H1 (cell line): ENCODE results near the gene CKLF. TPM values are rescaled to one million over a fixed set of nuclear protein-coding genes. Genes with fewer than 3 reads are reported as not detected.

Source experiments
- CTCF ChIA-PET: fragments of 300-600 bp; sonication (Branson Sonifier 250); formaldehyde crosslinking; loops from one replicate; lab custom pipeline; 2021; ENCODE audit not compliant: partially characterized antibody; lab: Charles Lee
- POLR2A ChIA-PET: fragments of 300-600 bp; sonication (Branson Sonifier 250); formaldehyde crosslinking; loops from one replicate; lab custom pipeline; 2021; ENCODE audit warnings: inconsistent platforms; ENCODE audit not compliant: partially characterized antibody; lab: Charles Lee
- DNase-seq, 2 experiments: peaks; one replicate each; pipeline versions ENCODE4 v3.0.0 to v3.0.0-alpha.2; 2010 to 2022; ENCODE audit warnings: low spot score in 2 of 2, low read depth in 1 of 2, mixed read lengths in 1 of 2
- FAIRE-seq: peaks from 2 replicates; lab custom pipeline; 2011; peaks lifted over from hg19 to GRCh38; lab: Jason Lieb, UNC
- H2AFZ ChIP-seq: 2 replicates; pipeline ENCODE4 v1.8.1; 2012; ENCODE audit warnings: low read length, inconsistent platforms
- H2AK5ac ChIP-seq: 2 replicates; pipeline ENCODE4 v1.6.1; 2013; ENCODE audit warnings: low read depth, low read length
- H2BK120ac ChIP-seq: replicated peaks from 2 replicates; pipeline ENCODE3; 2013; ENCODE audit warnings: low read depth, low read length, inconsistent platforms
- H2BK12ac ChIP-seq: 2 replicates; pipeline ENCODE4 v1.6.1; 2013; ENCODE audit warnings: low read depth, low read length
- H2BK15ac ChIP-seq: 2 replicates; pipeline ENCODE4 v1.6.1; 2013; ENCODE audit warnings: low read length
- H2BK20ac ChIP-seq: 2 replicates; pipeline ENCODE4 v1.6.1; 2013; ENCODE audit warnings: low read length
- H2BK5ac ChIP-seq: 2 replicates; pipeline ENCODE4 v1.6.1; 2013; ENCODE audit warnings: low read depth, low read length
- H3K14ac ChIP-seq: 2 replicates; pipeline ENCODE4 v1.6.1; 2013; ENCODE audit warnings: inconsistent platforms; ENCODE audit not compliant: insufficient read length
- H3K18ac ChIP-seq: 2 replicates; pipeline ENCODE4 v1.6.1; 2013; ENCODE audit warnings: low read length; ENCODE audit errors: extremely low read depth
- H3K23ac ChIP-seq: 2 replicates; pipeline ENCODE4 v1.6.1; 2013; ENCODE audit warnings: inconsistent platforms; ENCODE audit not compliant: insufficient read length
- H3K23me2 ChIP-seq: 2 replicates; pipeline ENCODE4 v1.6.1; 2013; ENCODE audit warnings: low read depth, low read length
- H3K27ac ChIP-seq: 2 replicates; pipeline ENCODE4 v1.6.1; 2011; ENCODE audit warnings: low read depth, low read length, inconsistent platforms
- H3K27me3 ChIP-seq, 4 experiments: replicated peaks in 1 of 4; 1 replicate in 1 of 4; 2 replicates in 3 of 4; pipeline versions ENCODE4 v1.6.1 to v1.8.1; 2011 to 2013; ENCODE audit warnings: low read length in 3 of 4, mild to moderate bottlenecking in 3 of 4, inconsistent platforms in 2 of 4, mixed read lengths in 2 of 4, moderate library complexity in 1 of 4; ENCODE audit not compliant: control insufficient read depth in 3 of 4, insufficient read depth in 3 of 4; ENCODE audit errors: extremely low read depth in 1 of 4
- H3K36me3 ChIP-seq, 4 experiments: 2 replicates each; pipeline versions ENCODE4 v1.6.1 to v1.8.1; 2011 to 2013; ENCODE audit warnings: mild to moderate bottlenecking in 4 of 4, low read length in 3 of 4, moderate library complexity in 2 of 4, control low read depth in 1 of 4, inconsistent platforms in 1 of 4; ENCODE audit not compliant: insufficient read depth in 4 of 4, control insufficient read depth in 2 of 4
- H3K4ac ChIP-seq: replicated peaks from 2 replicates; pipeline ENCODE3; 2013; ENCODE audit warnings: low read length, low read depth, mixed read lengths, inconsistent platforms; ENCODE audit not compliant: insufficient read length
- H3K4me1 ChIP-seq, 4 experiments: replicated peaks in 1 of 4; 1 replicate in 1 of 4; 2 replicates in 3 of 4; pipeline versions ENCODE4 v1.6.1 to v1.8.1; 2011 to 2013; ENCODE audit warnings: low read length in 3 of 4, inconsistent platforms in 2 of 4, mixed read lengths in 1 of 4; ENCODE audit not compliant: insufficient read depth in 4 of 4, control insufficient read depth in 3 of 4
- H3K4me2 ChIP-seq, 2 experiments: 2 replicates each; pipeline versions ENCODE4 v1.6.1 to v1.8.1; 2011 to 2013; ENCODE audit warnings: low read depth in 2 of 2, low read length in 2 of 2, control low read depth in 1 of 2, inconsistent platforms in 1 of 2, mild to moderate bottlenecking in 1 of 2; ENCODE audit not compliant: insufficient read depth in 1 of 2
- H3K4me3 ChIP-seq, 4 experiments: fragments of 200-600, 300-600 bp in 1 of 4; sonication (generic), shearing (Covaris generic), sonication (Bioruptor Twin) in 1 of 4; 2 replicates each; pipeline versions ENCODE4 v1.5.1 to v1.8.1; 2011 to 2016; ENCODE audit warnings: low read length in 4 of 4, low read depth in 3 of 4, control low read depth in 2 of 4, inconsistent platforms in 2 of 4, mild to moderate bottlenecking in 2 of 4, mixed read lengths in 1 of 4, moderate library complexity in 1 of 4; ENCODE audit not compliant: insufficient read depth in 2 of 4; ENCODE audit errors: extremely low read depth in 1 of 4
- H3K56ac ChIP-seq: replicated peaks from 2 replicates; pipeline ENCODE3; 2013; ENCODE audit warnings: low read depth, mild to moderate bottlenecking, mixed read lengths, low read length, inconsistent platforms; ENCODE audit not compliant: insufficient read length
- H3K79me1 ChIP-seq: 2 replicates; pipeline ENCODE4 v1.6.1; 2013; ENCODE audit warnings: low read depth, low read length, control low read depth
- H3K79me2 ChIP-seq, 2 experiments: 2 replicates each; pipeline versions ENCODE4 v1.6.1 to v1.8.1; 2012 to 2013; ENCODE audit warnings: low read length in 2 of 2, mild to moderate bottlenecking in 2 of 2, inconsistent platforms in 1 of 2; ENCODE audit not compliant: insufficient read depth in 2 of 2, control insufficient read depth in 1 of 2
- H3K9ac ChIP-seq, 4 experiments: replicated peaks in 1 of 4; 1 replicate in 1 of 4; 2 replicates in 3 of 4; pipeline versions ENCODE4 v1.6.1 to v1.8.1; 2011 to 2013; ENCODE audit warnings: low read depth in 3 of 4, low read length in 3 of 4, control low read depth in 2 of 4, mild to moderate bottlenecking in 2 of 4, moderate library complexity in 2 of 4, inconsistent platforms in 1 of 4; ENCODE audit errors: extremely low read depth in 1 of 4
- H3K9me3 ChIP-seq, 2 experiments: 2 replicates each; pipeline versions ENCODE4 v1.6.1 to v1.8.1; 2012 to 2013; ENCODE audit warnings: mild to moderate bottlenecking in 2 of 2, moderate library complexity in 2 of 2, control low read depth in 1 of 2, inconsistent platforms in 1 of 2, low read depth in 1 of 2, low read length in 1 of 2, mixed read lengths in 1 of 2; ENCODE audit not compliant: insufficient read depth in 2 of 2
- H4K20me1 ChIP-seq, 2 experiments: replicated peaks in 1 of 2; 2 replicates each; pipeline versions ENCODE3 to v1.8.1; 2011 to 2013; ENCODE audit warnings: inconsistent platforms in 2 of 2, low read length in 2 of 2, mild to moderate bottlenecking in 1 of 2; ENCODE audit not compliant: insufficient read depth in 2 of 2, control insufficient read depth in 1 of 2
- H4K5ac ChIP-seq: 2 replicates; pipeline ENCODE4 v1.6.1; 2013; ENCODE audit warnings: low read length, low read depth, mixed read lengths, inconsistent platforms; ENCODE audit not compliant: insufficient read length
- H4K8ac ChIP-seq: 2 replicates; pipeline ENCODE4 v1.8.0; 2013; ENCODE audit warnings: mild to moderate bottlenecking, moderate library complexity, low read length, inconsistent platforms; ENCODE audit not compliant: insufficient read depth; ENCODE audit errors: extremely low read depth
- H4K91ac ChIP-seq: replicated peaks from 2 replicates; pipeline ENCODE3; 2013; ENCODE audit warnings: low read length, mixed read lengths, inconsistent platforms; ENCODE audit not compliant: insufficient read length
- ASH2L ChIP-seq: fragments of 200-600, 300-600 bp; sonication (generic); IDR thresholded peaks from one replicate; pipeline ENCODE4 v1.7.1; 2017; ENCODE audit warnings: low read length
- EGR1 ChIP-seq: IDR thresholded peaks from 2 replicates; pipeline ENCODE4 v1.6.1; 2011; ENCODE audit warnings: low read depth, low read length, borderline replicate concordance
- POLR2A ChIP-seq, 2 experiments: IDR thresholded peaks; 1 replicate in 1 of 2; 2 replicates in 1 of 2; pipeline ENCODE4 v1.6.1; 2011; ENCODE audit warnings: low read depth in 2 of 2, low read length in 2 of 2, mild to moderate bottlenecking in 2 of 2; ENCODE audit errors: control extremely low read depth in 1 of 2
- POU5F1 ChIP-seq: IDR thresholded peaks from 2 replicates; pipeline ENCODE4 v1.6.1; 2011; ENCODE audit warnings: low read depth, mild to moderate bottlenecking, low read length, moderate library complexity
- SRF ChIP-seq: IDR thresholded peaks from 2 replicates; pipeline ENCODE4 v1.6.1; 2011; ENCODE audit warnings: mild to moderate bottlenecking, low read depth, low read length, moderate library complexity
- TCF12 ChIP-seq: IDR thresholded peaks from 2 replicates; pipeline ENCODE4 v1.6.1; 2011; ENCODE audit warnings: low read depth, mild to moderate bottlenecking, low read length
- TEAD4 ChIP-seq: IDR thresholded peaks from 2 replicates; pipeline ENCODE4 v1.6.1; 2012; ENCODE audit warnings: low read depth, low read length, inconsistent platforms, mixed read lengths
- WGBS, 2 experiments: shearing (Covaris generic) in 1 of 2; methylation state at CpG; one replicate each; pipeline versions ENCODE4 v1.1.6 to v1.1.7; 2013 to 2015; ENCODE audit warnings: low lambda C conversion rate in 2 of 2, mixed read lengths in 2 of 2, inconsistent platforms in 1 of 2, low coverage in 1 of 2, missing lambda C conversion rate in 1 of 2; ENCODE audit not compliant: insufficient replicate concordance in 2 of 2, insufficient coverage in 1 of 2, insufficient read length in 1 of 2; ENCODE audit errors: extremely low coverage in 1 of 2, missing lambda C conversion rate in 1 of 2; 5-methylcytosine and 5-hydroxymethylcytosine counted together
- polyA plus RNA-seq, 7 experiments: library from polyadenylated mRNA; depleted of rRNA in 3 of 7; stranded (reverse) in 5 of 7; unstranded in 2 of 7; fragments of >200 nt in 5 of 7; fragments of 200-250 nt in 2 of 7; gene quantifications; 1 replicate in 5 of 7; 2 replicates in 1 of 7; 4 replicates in 1 of 7; pipeline versions ENCODE4 v1.2.1 to v1.2.3, GENCODE V29; 2011 to 2013; ENCODE audit warnings: missing spikeins in 2 of 7, mixed read lengths in 2 of 7
- total RNA-seq: library from RNA; stranded (reverse); fragmentation: NEBNext Ultra II Directional; extraction: Animal tissue kit (Norgen Biotek cat#: 25700); gene quantifications from 2 replicates; pipeline ENCODE4 v1.2.1, GENCODE V29; 2021
- TF ChIP-seq, protein P1 (sequence below): IDR thresholded peaks from 2 replicates; pipeline ENCODE4 v1.6.1; 2012; ENCODE audit warnings: inconsistent platforms
- TF ChIP-seq, protein P2 (sequence below), 3 experiments: IDR thresholded peaks; 1 replicate in 2 of 3; 2 replicates in 1 of 3; pipeline versions ENCODE4 v1.5.1 to v1.6.1; 2011; ENCODE audit warnings: low read length in 3 of 3, mild to moderate bottlenecking in 3 of 3, inconsistent platforms in 2 of 3, low read depth in 1 of 3, moderate library complexity in 1 of 3; ENCODE audit not compliant: insufficient read depth in 1 of 3; ENCODE audit errors: control extremely low read depth in 1 of 3

The CKLF gene
- total and polyA plus RNA-seq, 2 of the 8 experiments (the other 6 are each of a cell fraction or from before 2014, with no cell fraction given): 21.1 to 63.5 TPM

DNA sequence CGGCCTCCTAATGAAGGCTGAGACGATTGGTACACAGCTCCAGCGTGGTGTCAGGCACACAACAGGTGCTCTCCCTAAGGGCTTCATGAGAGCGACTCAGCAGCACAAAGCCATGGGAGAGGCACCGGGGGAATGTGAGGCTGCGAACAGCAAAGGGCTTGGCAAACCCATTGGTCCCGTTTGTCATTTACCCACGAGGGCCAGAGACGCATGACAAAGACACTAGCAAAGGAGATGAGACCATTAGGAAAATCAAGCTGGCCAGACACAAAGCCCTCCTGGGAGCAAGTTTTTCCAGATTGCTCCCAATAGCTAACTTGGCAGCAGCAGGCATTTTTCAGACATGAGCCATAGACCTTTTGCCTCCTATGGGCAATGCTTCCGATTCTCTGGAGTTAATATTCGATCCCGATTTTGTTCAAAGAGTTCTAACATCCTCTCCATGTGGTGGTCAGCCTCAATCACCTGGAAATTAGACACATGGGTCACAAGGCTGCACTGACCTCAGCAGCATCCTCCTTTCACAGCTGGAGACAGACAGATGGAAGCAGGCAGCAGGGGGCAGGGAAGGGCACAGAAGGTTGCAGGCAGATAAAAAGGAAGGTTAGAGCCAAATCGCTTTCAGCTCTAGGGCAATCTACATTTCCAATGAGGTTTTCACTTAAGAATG, 40.6 kb upstream of the CKLF start:
- H2BK120ac ChIP-seq: no peak overlapping the region
- no peak overlapping the region for H2BK5ac ChIP-seq
- DNase-seq (peak; percentile 64 to 74), FAIRE-seq (peak; percentile 7)
- H3K23me2 ChIP-seq: no peaks in the 10 kb centered on the region
- POLR2A ChIA-PET: interaction anchor here (1.0 to 2.0 kb wide), 6 partner anchors 8 to 105 kb away, joined by 3 to 8 read pairs (median 4); partner anchors contain the start of gene TK2
- no peak overlapping the region for H4K91ac ChIP-seq
- H3K36me3 ChIP-seq: no peaks in the 10 kb centered on the region
- H3K4me1 ChIP-seq: peaks cover 8 to 22% (median 15%) of the 10 kb centered on the region in 4 experiments; a peak in 6 of 7 replicates
- H3K4ac ChIP-seq: no peak overlapping the region
- no peak overlapping the region for H4K5ac ChIP-seq
- WGBS, 2 experiments: 41% methylated on average over 13 of the region's 13 CpGs; no CpG with 5 or more reads in 1 of the 2 experiments
- H4K8ac ChIP-seq: no peak overlapping the region
- CTCF ChIA-PET: interaction anchor here (0.7 to 3.3 kb wide), 21 partner anchors 9 to 170 kb away, joined by 3 to 19 read pairs (median 4); no protein-coding TSS in a partner anchor
- H3K79me1 ChIP-seq: no peaks in the 10 kb centered on the region
- no peak overlapping the region for H3K23ac ChIP-seq
- H2BK12ac ChIP-seq: no peak overlapping the region; the same call in 1 of the 2 replicates
- H3K18ac ChIP-seq: no peak overlapping the region; the same call in 1 of the 2 replicates
- H3K4me3 ChIP-seq: no peak overlapping the region; a peak in 1 of 8 replicates
- H4K20me1 ChIP-seq: no peaks in the 10 kb centered on the region
- no peak overlapping the region for H3K56ac ChIP-seq
- H3K27me3 ChIP-seq: no peaks in the 10 kb centered on the region
- no peak overlapping the region for H2AK5ac ChIP-seq
- 0 out of 2 replicates have a peak overlapping the region, but pooled peaks have one; percentile 44 for H3K27ac ChIP-seq
- peak overlapping the region; percentile 89 for H2BK15ac ChIP-seq
- H3K9ac ChIP-seq: no peak overlapping the region
- no peaks in the 10 kb centered on the region for H3K9me3 ChIP-seq
- no peak overlapping the region for H2AFZ ChIP-seq
- no peak overlapping the region for H3K14ac ChIP-seq
- H2BK20ac ChIP-seq: peak overlapping the region; percentile 1; the same call in 1 of the 2 replicates
- peak overlapping the region; percentile 49 to 54 for H3K4me2 ChIP-seq
- H3K79me2 ChIP-seq: no peaks in the 10 kb centered on the region
- TF ChIP-seq POLR2A (IDR thresholded peaks at IDR 0.05; ENCODE audit: control extremely low read depth in 1 of 2, low read depth in 2 of 2, low read length in 2 of 2) (0 out of 3 replicates have a peak, but pooled peaks of 1 of the 2 experiments have one; percentile 33), TCF12 (0 out of 2 replicates have a peak, but pooled peaks have one; percentile 62), SRF (peak; percentile 52), EGR1 (no peak), TEAD4 (peak; percentile 67; the same call in 1 of the 2 replicates), ASH2L (peak; percentile 75), POU5F1 (peak; percentile 73; the same call in 1 of the 2 replicates)
- TF ChIP-seq, protein P1, sequence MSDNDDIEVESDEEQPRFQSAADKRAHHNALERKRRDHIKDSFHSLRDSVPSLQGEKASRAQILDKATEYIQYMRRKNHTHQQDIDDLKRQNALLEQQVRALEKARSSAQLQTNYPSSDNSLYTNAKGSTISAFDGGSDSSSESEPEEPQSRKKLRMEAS: peak; percentile 68
- TF ChIP-seq, protein P2, sequence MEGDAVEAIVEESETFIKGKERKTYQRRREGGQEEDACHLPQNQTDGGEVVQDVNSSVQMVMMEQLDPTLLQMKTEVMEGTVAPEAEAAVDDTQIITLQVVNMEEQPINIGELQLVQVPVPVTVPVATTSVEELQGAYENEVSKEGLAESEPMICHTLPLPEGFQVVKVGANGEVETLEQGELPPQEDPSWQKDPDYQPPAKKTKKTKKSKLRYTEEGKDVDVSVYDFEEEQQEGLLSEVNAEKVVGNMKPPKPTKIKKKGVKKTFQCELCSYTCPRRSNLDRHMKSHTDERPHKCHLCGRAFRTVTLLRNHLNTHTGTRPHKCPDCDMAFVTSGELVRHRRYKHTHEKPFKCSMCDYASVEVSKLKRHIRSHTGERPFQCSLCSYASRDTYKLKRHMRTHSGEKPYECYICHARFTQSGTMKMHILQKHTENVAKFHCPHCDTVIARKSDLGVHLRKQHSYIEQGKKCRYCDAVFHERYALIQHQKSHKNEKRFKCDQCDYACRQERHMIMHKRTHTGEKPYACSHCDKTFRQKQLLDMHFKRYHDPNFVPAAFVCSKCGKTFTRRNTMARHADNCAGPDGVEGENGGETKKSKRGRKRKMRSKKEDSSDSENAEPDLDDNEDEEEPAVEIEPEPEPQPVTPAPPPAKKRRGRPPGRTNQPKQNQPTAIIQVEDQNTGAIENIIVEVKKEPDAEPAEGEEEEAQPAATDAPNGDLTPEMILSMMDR (IDR thresholded peaks at IDR 0.05; ENCODE audit: control extremely low read depth in 1 of 3, insufficient read depth in 1 of 3, low read depth in 1 of 3, low read length in 3 of 3): peak in 1 of 3 experiments; percentile 8; a peak in 1 of 4 replicates
